IPS-NIHi7 (cell line): ENCODE data around the gene ZCCHC2.

Source experiments
- DNase-seq: peaks from one replicate; pipeline ENCODE4 v3.0.0; 2012; ENCODE audit warnings: mixed read lengths; ENCODE audit errors: extremely low spot score

ZCCHC2 gene

GRCh38 chr18:62609764-62610163 lies 86.9 kb downstream of the ZCCHC2 start:
- no peak for DNase-seq

- DNase-seq, result no peak
Observed at GRCh38 chr18:62610351-62610700, 87.5 kb downstream of the ZCCHC2 start.

GRCh38 chr18:62610701-62611411 lies 88.0 kb downstream of the ZCCHC2 start:
- DNase-seq, result peak; percentile 78

DNA sequence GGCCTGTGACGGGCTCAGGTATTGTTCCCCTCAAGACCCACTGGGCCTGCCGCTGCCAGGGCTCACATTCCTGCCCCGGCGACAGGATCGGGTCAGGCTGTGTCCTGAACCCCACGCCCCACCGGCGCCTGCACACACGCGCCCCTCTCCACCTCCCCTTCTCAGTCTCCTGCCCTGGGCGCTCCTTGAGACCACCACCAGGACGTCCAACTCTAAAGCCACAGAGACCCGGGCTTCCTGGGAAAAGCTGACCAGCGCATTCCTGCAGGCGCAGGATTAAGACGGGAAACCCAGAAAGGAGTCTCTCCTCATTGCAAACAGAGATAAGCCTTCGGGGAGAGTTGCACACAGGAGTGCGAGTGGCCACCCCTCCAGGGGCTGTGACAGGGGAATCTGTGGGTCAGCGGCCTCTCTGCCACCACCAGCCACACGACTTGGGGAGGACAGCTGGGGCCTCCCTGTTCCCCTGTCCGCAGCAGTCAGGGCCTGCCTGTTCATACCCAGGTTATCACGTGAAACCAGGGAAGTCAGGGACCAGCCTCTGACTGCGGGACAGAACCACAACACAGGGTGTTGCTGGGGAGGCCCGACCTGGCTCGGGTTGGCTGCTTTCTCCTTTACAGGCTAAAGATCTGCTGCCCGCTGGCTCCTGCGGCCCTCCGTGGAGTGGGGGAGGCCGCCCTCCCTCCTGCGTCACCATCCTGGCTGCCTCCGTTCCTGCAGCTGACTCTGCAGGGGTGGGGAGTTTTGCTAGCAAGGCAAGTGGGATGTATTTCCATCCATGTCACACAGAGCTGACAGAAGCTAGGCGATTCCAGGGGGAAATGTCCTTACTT lies 88.8 kb downstream of the ZCCHC2 start:
- DNase-seq, result no peak

DNA sequence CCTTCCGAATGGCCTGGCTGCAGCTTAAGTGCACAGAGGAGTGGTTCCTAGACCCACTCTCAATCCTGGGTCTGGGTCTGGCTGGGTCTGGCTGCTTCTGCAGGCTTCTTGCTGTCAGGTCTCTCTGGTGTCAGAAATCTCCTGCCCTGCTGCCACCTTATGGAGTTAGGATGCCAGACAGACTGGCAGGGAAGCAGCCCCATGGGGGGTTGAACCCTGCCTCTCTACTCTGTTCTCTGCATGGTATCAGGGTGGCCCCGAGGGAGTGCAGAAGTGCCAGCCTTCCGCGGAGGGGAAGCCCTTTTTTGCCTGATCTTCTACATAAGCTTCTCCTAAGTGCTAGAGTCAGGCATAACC lies 89.4 kb downstream of the ZCCHC2 start:
- no peak for DNase-seq

DNA sequence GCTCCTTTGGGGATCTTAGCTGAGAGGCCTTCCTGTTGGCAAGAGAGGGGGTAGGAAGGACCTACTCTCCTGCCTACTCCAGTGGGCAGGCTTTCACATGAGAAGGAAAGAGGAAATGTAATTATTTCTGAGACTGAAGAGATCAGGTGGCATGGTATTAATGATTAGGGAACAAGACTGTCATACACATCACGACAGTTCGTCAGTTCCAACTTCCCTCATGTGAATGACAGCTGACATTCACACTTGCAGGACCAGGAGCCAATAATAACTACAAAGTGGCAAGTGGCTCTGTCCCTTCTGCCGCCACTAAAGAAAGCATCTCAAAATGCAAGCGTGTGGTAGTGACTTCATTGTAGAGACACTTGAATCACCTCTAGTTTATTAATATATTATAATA lies 90.0 kb downstream of the ZCCHC2 start:
- DNase-seq, result no peak

- no peak for DNase-seq
Observed at GRCh38 chr18:62614494-62614893, 91.7 kb downstream of the ZCCHC2 start.

- no peak for DNase-seq
Observed at GRCh38 chr18:62616331-62616805, 93.5 kb downstream of the ZCCHC2 start.

DNA sequence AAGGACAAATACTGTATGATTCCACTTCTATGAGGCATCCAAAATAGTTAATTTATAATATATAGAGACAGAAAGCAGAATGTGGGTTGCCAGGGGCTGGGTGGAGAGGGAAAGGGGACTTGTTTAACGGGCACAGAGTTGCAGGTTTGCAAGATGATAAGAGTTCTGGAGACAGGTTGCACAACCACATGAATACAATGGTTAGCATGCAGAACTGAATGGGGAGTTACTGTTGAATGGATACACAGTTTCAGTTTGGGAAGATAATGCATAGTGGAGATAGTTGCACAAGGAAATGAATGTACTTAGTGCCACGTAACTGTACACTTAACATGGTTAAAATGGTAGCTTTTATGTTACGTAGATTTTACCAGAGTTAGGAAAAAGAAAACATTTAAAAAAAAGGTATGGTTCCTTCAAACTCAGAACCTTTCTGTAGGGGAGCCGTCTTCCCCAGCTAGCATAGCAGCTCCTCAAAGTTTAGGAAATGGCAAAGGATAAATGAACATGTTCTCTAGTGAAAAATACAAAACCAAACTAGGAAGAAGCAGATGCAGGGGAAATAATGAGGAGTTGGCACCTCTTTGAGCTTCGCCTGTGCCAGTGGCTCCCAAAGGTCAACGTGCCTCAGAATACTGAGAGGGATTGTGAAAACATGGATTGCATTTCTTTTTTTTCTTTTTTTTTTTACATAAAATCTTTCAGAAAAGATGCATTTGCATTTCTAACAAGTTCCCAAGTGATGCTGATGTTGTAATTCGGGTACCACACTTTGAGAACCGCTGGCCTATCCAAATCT lies 95.2 kb downstream of the ZCCHC2 start:
- no peak for DNase-seq

- DNase-seq, result no peak
Observed at GRCh38 chr18:62618735-62619134, 95.9 kb downstream of the ZCCHC2 start.

GRCh38 chr18:62621546-62621945 lies 98.7 kb downstream of the ZCCHC2 start:
- DNase-seq, result no peak

DNA sequence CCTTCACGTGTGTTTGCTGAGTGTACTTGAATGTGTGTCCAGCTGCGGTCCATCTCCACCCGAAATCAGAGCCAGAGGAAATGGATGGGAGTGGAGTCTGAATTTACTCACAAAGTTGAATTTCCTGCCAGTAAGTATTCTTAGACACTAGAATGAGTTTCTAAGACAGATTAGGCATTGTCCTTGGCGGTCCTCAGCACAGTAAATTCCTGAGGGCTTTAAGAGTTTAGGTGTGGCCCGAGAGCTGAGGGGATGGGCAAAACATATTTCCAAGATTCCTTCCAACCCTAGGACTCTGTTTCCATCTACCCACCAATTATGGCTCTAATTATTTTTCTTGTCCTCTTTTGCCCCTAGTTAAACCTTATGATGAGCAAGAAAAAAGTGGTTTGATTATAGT lies 102.2 kb downstream of the ZCCHC2 start:
- no peak for DNase-seq
